MCF 10A (cell line): ENCODE measurements around the gene SPI1. TPM values are rescaled to one million over a fixed set of nuclear protein-coding genes. Genes with fewer than 3 reads are reported as not detected.

Experiments
- BruUV-seq: library from RNA; stranded (reverse); fragments of 400-500 nt; replicated peaks from 2 replicates; lab custom pipeline; 2021; lab: Mats Ljungman, UMichigan
- CTCF ChIA-PET: fragments of 300-600 bp; sonication (Branson Sonifier 250); formaldehyde crosslinking; extraction: SDS; loops from one replicate; lab custom pipeline; 2021; ENCODE audit warnings: antibody characterized with exemption, inconsistent platforms; lab: Yijun Ruan, JAX
- POLR2A ChIA-PET: fragments of 300-600, 350-650 bp; sonication (Branson Sonifier 250); formaldehyde crosslinking; extraction: SDS; loops from one replicate; lab custom pipeline; 2020; ENCODE audit warnings: antibody characterized with exemption, inconsistent platforms; lab: Yijun Ruan, JAX
- DNase-seq: peaks from one replicate; pipeline ENCODE4 v3.0.0-alpha.2; 2018; ENCODE audit not compliant: unreplicated experiment
- H3K27ac Mint-ChIP-seq: one replicate; pipeline ENCODE4 v1.8.0; 2022; ENCODE audit warnings: mild to moderate bottlenecking, low read depth, mixed read lengths; ENCODE audit not compliant: unreplicated experiment
- H3K27me3 Mint-ChIP-seq: one replicate; pipeline ENCODE4 v1.8.0; 2022; ENCODE audit warnings: mixed read lengths; ENCODE audit not compliant: insufficient read depth, unreplicated experiment
- H3K36me3 Mint-ChIP-seq: one replicate; pipeline ENCODE4 v1.8.0; 2022; ENCODE audit warnings: mild to moderate bottlenecking, moderate library complexity, mixed read lengths; ENCODE audit not compliant: insufficient read depth, unreplicated experiment
- H3K4me1 Mint-ChIP-seq: one replicate; pipeline ENCODE4 v1.8.0; 2022; ENCODE audit warnings: mixed read lengths; ENCODE audit not compliant: insufficient read depth, unreplicated experiment
- H3K4me3 Mint-ChIP-seq: one replicate; pipeline ENCODE4 v1.8.0; 2022; ENCODE audit warnings: mild to moderate bottlenecking, moderate library complexity, mixed read lengths; ENCODE audit not compliant: unreplicated experiment
- H3K9me3 Mint-ChIP-seq: one replicate; pipeline ENCODE4 v1.8.0; 2022; ENCODE audit warnings: mixed read lengths; ENCODE audit not compliant: unreplicated experiment
- CTCF ChIP-seq: fragments of 200-600 bp; IDR thresholded peaks from one replicate; pipeline ENCODE4 v1.8.0; 2022; ENCODE audit warnings: antibody characterized with exemption, mild to moderate bottlenecking; ENCODE audit not compliant: unreplicated experiment
- intact Hi-C: fragments of 100-400 bp; cut with micrococcal nuclease; formaldehyde crosslinking; loops from 2 replicates; pipeline ENCODE4 v1.14.1; 2022
- total RNA-seq: library from RNA; stranded (reverse); gene quantifications from 2 replicates; pipeline ENCODE4 v1.2.3, GENCODE V29; 2022

The SPI1 gene
- total RNA-seq, 1 experiment from 2014 or later, result not detected

- BruUV-seq, result no TSS peak
- CTCF ChIA-PET, result interaction anchor here (0.6 to 2.4 kb wide), 9 partner anchors 11 to 438 kb away, joined by 3 to 20 read pairs (median 3); partner anchors contain the start of gene SPI1
- peaks cover 6% of the 10 kb centered on the region for H3K36me3 Mint-ChIP-seq
- H3K4me3 Mint-ChIP-seq, result no peak overlapping the region
- intact Hi-C loops, result no loop called here
- DNase-seq, result no peak
- POLR2A ChIA-PET, result interaction anchor here (0.7 kb wide), 1 partner anchor 122 kb away, joined by 3 read pairs; no protein-coding TSS in a partner anchor
- H3K27me3 Mint-ChIP-seq, result no peaks in the 10 kb centered on the region
- H3K27ac Mint-ChIP-seq, result no peak overlapping the region
- H3K9me3 Mint-ChIP-seq, result no peaks in the 10 kb centered on the region
- TF ChIP-seq CTCF, result no peak
- H3K4me1 Mint-ChIP-seq, result no peaks in the 10 kb centered on the region
Measured at GRCh38 chr11:47389577-47390421, 11.5 kb upstream of the SPI1 start.

- peak; percentile 46 for DNase-seq
- POLR2A ChIA-PET, result interaction anchor here (0.7 kb wide), 2 partner anchors 21 to 123 kb away, joined by 3 read pairs; no protein-coding TSS in a partner anchor
- Mint-ChIP-seq H3K9me3 (no peaks in the 10 kb centered on the region), H3K4me3 (no peak overlapping the region), H3K36me3 (peaks cover 6% of the 10 kb centered on the region), H3K4me1 (no peaks in the 10 kb centered on the region), H3K27ac (no peak overlapping the region), H3K27me3 (no peaks in the 10 kb centered on the region)
- intact Hi-C loops, result no loop called here
- CTCF ChIA-PET, result interaction anchor here (0.7 to 2.4 kb wide), 9 partner anchors 9 to 390 kb away, joined by 3 to 20 read pairs (median 3); partner anchors contain the start of gene SPI1
- TF ChIP-seq CTCF, result no peak
- BruUV-seq, result no TSS peak
Measured at GRCh38 chr11:47388697-47389576, 10.6 kb upstream of the SPI1 start.

- no peak for TF ChIP-seq CTCF
- ChIA-PET POLR2A (interaction anchor here (0.7 kb wide), 1 partner anchor 21 kb away, joined by 3 read pairs; no protein-coding TSS in a partner anchor), CTCF (interaction anchor here (0.7 to 2.4 kb wide), 7 partner anchors 10 to 64 kb away, joined by 3 to 20 read pairs (median 3); no protein-coding TSS in a partner anchor)
- H3K4me1 Mint-ChIP-seq, result no peaks in the 10 kb centered on the region
- intact Hi-C loops, result no loop called here
- H3K36me3 Mint-ChIP-seq, result peaks cover 6% of the 10 kb centered on the region
- no TSS peak for BruUV-seq
- H3K4me3 Mint-ChIP-seq, result no peak overlapping the region
- H3K27ac Mint-ChIP-seq, result no peak overlapping the region
- DNase-seq, result no peak
- no peaks in the 10 kb centered on the region for H3K27me3 Mint-ChIP-seq
- H3K9me3 Mint-ChIP-seq, result no peaks in the 10 kb centered on the region
Measured at GRCh38 chr11:47387944-47388696, 9.8 kb upstream of the SPI1 start.
